Measurements from ENCODE around the gene MICAL2. TPM values are rescaled to one million over a fixed set of nuclear protein-coding genes. Genes with fewer than 3 reads are reported as not detected.
"Not testable (repeated sequence)": the region's sequence is repeated elsewhere in the genome, so short reads cannot be mapped to it uniquely, and the experiment has no call there.

Gene MICAL2
- total RNA-seq, 1 donor from 2014 or later: 158 TPM

DNA sequence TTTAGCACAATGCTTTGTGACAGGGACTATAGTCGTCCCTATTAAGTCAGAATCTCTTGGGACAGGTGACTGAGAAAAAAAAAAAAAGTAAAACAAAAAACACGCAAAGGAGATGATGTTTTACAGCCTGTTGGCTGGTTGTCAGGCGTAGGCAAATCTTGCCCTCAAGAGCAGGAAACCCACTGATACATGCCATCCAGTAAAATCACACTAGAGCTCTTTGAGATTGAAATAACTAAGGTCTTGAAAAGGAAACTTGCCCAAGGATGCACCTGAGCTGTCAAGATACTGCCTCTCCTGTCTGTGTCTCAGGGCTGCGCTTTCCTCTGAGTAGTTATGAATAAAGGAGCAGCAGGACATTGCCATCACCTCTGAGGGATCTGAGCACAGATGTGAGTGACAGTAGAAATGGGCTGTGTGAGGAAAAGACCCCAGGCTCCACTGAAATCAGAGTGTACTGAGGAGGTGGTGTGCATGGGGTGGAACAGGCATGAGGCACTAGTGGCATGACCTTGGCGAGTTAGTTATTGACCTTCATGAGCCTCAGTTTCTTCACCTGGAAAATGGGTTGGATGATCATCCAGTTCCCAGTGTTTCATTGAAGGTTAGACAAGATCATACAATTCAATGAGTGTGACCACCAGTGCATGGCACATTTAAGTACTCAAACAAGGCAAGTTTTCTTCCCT is 23.3 kb downstream of the MICAL2 start:
- DNase-seq (ENCODE audit: low spot score): no peak

DNA sequence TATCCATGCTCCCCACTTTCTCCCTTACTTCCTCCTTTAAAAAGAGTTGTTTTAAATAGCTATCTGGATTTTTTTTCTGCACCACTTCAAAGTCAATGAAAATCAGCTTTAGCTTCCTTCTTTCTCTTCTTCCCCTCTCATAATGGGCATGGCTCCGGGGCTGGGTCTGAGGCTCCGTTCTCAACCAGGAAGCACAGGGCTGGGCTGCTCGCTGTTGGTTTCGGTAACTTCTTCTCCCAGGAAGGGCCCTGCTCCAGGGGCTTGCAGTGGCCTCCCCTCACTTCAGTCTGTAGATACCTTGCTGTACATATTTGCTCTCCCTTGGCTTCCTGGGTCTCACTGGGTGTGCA is 23.8 kb downstream of the MICAL2 start:
- DNase-seq (ENCODE audit: low spot score): no peak

DNA sequence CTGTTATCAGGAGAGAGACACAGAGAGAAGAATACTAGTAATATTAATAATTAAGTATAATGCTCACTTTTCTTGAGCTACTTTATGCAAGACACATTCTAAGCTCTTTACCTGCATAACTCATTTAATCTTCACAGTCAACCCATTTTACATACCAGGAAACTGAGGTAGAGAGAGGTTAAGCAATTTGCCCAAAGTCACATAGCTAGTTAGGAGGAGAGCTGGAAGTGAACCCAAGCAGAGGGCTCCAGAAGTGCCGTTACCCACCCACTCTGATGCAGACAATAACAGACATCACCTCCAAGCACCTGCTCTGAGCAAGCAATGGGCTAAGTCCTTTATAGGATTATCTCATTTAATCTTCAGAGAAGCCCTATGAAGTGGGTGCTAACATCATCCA is 24.8 kb downstream of the MICAL2 start:
- no peak for DNase-seq (ENCODE audit: low spot score)

DNA sequence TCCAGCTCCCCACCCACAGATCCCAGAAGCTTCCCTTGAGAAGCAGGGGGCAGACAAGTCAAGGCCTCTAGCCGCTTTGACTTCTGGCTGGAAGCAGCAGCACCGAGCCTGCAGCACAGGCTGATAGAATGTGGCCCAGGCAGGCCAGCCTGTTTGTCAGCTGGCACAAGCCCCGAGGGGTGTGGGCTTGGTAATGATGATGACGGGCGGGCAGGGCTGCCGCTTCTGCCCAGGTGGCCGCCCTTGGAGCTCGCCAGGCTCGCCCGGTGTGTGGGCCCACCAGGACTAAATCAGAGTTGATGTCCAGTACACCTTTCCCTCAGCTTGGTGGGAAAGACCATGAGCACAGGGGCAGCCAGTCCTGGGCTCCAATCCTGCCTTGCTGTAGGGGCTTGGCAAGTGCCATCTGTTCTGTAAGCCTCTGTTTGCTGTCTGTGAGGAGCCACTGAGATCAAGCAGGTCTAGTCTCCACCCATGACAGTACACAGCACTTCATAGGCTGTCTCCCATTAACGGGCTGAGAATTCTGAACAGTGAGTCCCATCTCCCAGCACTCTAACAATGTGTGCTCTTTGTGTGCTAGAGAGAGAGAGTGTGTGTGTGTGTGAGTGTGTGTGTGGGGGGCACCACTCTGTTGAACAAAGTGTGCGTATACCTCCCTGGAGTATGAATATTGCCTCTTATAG is 26.8 kb downstream of the MICAL2 start:
- DNase-seq (ENCODE audit: low spot score): peak; percentile 68

DNA sequence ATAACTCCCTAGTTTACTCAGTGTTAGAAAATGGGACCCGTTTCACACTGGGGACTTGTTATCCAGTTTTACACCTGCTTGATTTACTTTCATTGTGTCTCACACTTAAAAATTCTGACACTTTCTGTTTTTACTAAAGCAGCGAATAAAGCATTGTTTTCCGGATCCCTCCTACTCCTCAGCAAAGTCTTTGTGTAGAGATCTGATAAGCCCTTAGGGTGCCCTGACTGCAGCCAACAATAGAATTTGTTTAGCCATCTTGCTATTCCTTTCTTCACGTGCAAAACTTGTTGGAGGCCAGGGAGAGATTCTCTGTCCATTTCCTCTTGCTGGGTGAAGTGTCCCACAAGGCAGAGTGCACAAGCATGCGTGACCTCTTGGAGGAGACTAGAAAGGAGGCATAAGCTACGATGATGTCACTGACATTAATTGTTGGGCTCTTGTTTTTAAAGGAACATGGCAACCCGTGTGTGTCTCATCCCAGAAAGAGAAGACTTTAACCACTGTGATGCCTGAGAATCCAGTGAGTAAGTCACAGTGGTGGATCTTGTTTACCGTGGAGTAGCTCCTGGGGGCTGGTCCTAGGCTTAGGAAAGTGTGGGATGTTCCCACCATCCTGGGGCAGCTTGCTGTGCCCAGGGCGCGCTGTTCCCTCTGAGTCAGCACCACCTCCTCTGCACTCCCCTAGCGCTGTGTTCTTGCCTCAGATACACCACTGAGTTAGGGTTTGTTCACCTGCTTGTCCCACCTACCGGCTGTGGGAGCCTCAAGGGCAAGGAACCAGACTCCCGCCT is 27.7 kb downstream of the MICAL2 start:
- DNase-seq (ENCODE audit: low spot score): no peak

DNA sequence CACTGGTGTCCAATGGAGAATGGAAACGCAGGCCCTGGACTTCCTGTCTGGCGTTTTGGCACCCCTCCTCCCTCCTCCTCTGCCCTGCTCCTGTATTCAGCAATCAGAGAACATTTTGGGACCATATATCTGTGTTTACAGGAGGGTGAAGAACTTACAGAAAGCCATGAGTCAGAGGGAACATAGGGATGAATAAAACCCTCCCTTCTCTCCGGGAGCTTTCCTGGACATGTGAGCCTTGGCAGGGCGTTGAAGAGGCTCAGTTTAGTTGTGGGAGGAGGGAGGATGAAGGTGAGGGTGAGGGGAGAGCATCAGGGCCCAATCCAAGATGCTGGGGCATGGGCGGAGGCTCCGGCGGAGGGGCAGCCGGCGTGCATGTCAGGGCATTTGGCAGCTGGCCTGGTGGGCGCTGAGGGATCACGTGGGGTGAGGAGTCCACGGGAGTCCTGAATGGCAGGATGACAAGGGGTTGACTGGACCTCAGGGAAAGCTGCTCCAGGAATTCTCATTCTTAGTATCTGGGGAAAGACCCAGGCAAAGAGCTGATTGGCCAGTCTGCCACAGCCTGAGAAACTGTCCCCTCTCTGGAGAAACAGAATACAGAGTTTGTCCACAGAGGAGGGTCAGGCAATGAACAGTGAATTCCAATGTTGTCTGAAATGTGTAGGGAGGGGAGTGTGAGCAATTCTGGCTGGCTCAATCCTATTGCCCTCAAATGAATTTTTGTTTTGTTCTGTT is 28.9 kb downstream of the MICAL2 start:
- DNase-seq (ENCODE audit: low spot score): no peak

DNA sequence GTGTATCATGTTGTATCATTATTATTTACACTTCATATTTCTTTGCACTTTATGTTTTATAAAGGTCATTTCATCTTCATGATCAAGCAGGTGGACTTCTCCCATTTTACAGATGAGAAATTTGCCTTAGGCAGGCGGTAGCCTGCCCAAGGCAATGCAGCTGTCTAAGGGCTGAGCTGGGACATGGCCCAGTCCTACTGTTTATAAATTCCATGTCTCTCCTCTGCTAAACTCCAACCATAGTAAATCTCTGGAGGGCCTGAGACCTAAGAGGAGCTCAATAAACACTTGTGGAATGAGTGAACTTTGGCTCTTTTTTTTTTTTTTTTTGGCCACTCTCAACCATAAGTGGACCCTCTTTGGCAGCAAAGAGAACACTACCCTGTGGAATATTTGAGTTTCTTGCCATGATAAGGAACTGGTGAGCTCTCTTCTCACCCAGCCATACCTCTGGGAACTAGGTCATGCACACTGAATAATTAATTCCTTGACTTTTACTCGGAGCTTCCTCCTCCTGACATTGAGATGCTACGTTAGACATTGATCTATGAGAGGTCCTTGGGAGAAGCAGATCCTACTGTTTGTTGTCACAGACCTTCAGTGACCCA is 29.9 kb downstream of the MICAL2 start:
- no peak for DNase-seq (ENCODE audit: low spot score)

DNA sequence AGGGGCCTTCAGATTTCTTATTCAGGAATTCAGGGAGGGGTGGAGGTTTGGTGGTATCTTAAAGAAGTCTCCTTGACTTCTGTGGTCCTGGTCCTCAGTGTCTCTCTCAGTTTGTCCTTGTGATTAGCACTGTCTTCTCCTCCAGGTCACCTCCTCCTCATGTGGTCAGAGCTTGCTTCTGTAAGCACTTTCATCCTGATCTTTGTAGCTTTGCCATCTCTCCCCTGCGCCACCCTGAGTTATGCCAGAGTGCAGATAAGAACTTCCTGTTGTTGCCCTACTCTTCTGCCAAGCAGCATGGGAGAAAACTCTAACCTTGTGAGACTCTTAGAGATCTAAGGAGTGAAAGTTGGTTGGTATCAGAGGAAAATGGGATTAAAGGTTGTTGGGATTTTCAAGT is 30.9 kb downstream of the MICAL2 start:
- no peak for DNase-seq (ENCODE audit: low spot score)

DNA sequence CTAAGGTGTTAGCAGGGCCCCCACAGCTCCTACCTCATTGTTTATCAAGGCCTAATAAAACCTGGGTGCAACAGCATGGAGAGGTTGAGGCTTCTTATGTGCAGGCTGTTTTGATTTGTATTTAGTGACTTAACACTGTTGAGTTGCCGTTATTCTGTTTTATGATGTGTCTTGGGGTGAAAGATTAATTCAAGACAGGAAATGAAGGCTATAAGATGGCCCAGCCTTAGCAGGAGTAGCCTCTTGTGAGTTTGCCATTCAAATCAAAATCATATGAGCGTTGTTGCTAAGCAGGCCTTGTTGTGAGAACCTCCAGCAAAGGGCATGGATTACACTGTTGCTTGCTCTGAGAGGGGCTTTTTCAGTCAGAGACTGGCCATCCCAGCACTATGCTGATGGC is 31.8 kb downstream of the MICAL2 start:
- DNase-seq (ENCODE audit: low spot score): no peak

DNA sequence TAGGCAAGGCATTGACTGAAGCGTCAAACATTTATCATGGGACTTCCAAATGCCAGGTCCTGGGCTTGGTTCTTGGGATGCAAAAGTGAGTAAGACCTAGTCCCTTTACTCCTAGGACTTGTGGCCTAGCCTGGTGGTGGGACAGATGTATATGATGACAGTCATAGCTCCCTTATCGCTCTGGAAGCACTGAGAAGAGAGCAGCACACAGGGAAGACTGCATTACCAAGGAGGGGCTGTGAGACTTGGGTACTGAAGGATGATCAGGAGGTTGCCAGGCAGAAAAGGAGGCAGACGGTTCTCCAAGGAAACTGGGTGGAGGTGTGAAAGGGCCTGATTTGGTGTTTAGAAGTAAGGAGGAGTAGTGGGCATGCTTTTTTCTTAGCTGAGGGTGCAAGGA is 32.5 kb downstream of the MICAL2 start:
- DNase-seq (ENCODE audit: low spot score): no peak

DNA sequence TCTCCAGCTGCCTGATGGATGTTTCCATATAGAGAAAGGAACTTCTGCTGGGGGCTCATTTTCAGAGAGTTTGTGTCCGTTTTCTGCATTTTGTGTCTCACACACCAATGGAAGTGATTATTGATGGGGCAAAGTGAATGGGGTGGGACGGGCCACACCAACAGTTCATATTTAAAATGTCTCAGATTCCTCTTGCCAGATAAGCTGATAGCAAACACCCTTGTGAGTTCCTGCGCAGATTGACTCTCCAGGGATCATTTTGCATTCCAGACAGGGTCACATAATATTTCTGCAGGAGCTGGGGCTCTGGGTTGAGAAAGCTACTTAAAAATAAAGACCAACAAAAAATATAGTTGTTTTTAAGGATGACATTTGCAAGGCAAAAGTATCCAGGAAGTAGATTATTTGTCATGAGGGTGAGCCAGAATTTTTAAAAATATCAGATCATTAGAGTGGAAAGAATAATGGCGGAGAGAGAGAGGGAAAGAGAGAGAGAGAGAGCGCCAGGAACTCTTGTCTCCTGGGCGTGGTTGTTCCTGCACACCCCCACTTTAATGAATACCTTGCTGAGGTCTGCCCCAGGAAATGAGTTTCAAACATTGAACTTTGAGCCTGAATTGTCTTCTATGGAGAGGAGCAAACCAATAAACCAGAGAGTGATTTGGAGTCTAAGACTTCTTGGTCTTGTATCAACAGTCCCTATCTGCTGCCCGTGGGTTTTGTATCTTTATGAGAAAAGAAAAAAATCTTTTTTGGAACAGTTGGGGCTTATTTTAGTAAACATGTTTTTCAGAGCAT is 33.3 kb downstream of the MICAL2 start:
- DNase-seq (ENCODE audit: low spot score): peak; percentile 62

DNA sequence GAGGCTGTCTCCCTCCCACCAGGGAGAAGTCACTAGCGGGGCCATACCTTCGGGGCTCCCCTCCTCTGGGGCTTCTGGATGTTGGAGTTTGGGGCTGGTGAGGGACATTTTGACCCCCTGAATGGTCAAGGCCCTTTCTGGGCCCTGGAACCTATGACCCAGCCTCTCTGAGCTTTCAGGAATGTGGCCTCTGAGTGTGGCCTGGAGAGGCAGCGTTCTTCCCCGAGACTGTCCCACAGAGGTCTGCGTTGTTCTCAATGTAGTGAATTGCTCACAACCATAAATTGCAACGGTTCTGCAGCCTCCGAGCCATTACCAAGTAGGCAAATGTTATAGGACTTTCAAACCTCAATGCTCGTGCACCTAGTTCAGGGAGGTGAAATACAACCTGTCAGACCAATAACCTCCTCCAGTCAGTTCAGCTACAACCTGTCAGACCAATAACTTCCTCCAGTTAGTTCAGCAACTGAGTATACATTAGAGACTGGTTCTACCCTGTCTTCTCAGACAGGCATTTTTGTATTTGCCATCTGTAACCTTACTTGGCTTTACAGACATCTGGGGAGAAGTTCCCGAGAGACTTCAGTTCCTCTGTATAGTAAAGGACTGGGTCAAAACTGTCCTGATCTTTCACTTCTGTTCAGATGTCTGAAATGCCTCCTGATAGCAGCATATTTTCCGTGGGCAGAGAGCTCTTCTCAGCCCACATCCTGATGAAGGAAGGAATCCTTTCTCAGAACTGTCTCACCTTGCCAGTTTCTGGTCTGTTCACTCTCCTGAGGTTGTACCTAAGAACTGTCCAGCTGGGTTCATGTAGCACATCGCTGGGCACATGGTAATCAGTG is 34.2 kb downstream of the MICAL2 start:
- DNase-seq (ENCODE audit: low spot score): no peak

DNA sequence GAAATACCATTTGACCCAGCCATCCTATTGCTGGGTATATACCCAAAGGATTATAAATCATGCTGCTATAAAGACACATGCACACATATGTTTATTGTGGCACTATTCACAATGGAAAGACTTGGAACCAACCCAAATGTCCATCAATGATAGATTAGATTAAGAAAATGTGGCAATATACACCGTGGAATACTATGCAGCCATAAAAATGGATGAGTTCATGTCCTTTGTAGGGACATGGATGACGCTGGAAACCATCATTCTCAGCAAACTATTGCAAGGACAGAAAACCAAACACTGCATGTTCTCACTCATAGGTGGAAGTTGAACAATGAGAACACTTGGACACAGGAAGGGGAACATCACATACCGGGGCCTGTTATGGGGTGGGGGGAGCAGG is 36.3 kb downstream of the MICAL2 start:
- DNase-seq (ENCODE audit: low spot score): not testable (repeated sequence)

DNA sequence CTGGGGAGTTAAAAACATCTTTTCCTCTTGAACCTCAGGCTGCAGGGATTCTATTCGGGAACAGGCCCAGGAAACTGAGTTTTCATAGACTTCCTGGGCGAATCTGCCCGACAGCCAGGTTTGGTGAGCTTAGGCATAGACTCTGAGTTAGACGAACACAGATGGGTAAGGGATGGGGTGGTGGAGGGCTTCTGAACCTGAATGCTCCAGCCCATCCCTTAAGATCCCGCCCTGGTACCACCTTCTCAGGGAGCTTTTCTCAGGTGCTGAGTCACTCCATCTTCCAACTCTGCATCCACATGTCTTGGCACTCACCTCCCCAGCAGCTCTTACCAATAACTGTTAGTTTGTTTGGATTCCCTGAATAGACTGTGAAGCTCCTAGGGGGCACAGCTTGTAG is 37.4 kb downstream of the MICAL2 start:
- no peak for DNase-seq (ENCODE audit: low spot score)

DNA sequence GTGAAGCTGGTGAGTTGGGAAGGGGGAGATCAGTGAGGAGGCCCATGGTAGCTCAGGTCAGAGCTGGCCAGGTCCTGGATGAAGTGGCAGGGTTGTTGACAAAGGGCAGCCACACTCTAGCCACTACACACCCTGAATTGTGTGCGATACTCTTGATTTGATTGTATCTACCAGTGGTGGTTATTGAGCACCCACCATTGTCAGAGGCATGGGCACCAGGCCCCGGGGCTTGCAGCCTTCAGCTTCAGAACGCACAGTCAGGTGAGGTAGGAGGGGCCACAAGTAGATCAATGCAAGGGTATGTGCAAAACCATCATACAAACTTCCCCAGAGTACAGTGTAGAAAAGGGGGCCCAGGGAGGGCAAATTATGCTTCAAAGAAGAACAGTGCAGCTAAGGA is 38.1 kb downstream of the MICAL2 start:
- no peak for DNase-seq (ENCODE audit: low spot score)

DNA sequence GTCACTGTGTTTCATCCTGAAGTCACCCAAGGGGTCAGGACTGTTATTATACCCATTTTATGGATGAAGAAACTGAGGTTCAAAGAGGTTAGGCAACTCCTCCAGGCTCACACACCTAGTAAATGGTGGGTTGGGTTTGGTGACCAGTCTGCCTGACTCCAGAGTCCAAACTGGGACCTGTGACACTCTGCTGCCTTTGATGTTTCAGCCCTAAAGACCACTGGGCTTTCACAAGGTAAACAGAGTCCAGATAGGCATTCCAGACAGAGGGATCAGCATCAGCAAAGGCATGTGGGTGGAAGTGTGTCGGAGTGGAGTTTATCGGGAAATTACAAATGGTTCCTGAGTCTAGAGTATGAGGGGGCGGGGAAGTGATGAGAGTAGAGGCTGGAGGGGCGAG is 38.5 kb downstream of the MICAL2 start:
- no peak for DNase-seq (ENCODE audit: low spot score)

DNA sequence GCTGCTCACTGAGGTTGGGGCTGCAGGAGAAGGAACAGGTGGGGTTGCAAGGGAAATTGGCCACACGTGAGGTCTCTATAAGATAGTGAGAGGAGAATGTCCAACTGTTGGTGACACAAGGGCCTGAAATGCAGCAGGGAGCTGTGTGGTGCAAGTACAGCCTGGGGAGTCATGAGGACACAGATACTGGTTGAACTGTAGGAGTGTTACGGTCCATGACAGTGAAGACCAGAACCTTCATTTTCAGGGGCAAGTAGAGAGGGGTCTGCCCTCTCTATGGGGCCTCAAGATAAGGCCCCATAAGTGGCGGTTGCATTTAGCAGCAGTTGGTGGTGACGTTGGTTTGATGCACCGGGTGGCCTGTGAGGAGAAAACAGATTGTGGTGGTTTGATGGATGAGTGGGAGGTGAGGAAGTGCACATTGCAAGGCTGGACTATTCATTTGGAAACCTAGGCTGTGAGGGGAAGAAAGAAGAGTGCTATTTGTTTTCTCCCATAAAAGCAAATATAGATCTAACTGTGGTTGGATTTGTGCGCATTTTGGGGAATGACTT is 39.4 kb downstream of the MICAL2 start:
- DNase-seq (ENCODE audit: low spot score): no peak

DNA sequence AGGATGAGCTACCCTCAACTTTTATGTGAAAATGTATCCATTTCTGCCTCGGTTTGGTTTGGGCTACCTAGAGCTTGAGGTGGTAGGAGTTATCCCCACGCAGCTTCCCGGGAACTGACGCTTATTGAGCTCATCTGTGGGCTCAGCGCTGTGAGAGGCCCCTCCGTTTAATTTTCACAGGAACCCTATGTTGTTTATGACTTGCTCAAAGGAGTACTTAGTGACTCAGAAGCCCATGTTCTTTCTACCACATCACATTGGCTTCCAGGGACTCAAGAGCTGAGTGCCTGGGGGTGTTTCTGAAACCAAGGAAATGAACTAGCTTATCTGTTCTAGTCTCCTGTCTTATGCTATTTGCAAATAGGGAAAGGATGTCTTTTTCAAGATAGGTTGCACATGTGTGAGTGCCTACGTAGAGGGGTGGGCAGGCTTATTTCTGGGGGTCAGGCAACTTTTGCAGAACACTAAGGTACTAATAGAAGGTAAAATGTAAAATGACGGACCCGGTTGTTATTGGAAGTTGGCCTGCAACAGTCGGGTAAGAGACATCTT is 40.5 kb downstream of the MICAL2 start:
- no peak for DNase-seq (ENCODE audit: low spot score)

DNA sequence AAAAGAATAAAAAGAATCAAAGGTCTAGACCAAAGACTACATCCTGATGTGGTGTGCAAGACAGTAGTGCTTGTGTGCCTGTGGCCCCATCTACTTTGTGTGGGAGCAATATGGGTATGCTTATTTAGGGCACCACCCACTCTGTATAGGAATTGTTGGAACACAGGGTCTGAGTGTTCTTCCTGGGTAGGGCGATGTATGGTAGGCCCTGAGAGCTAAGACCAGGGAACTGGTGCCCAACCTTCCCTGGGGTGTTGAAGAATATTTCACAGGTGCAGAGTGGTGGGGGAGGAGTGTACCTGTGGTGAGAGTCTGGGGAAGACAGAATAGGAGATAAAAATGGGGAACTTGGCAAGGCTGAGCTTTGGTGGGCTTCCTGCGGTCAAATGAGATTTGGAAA is 41.9 kb downstream of the MICAL2 start:
- no peak for DNase-seq (ENCODE audit: low spot score)

Measured in mucosa of gallbladder (tissue), 1 donor.